DND-41 (cell line): ENCODE measurements around the gene CENPVL3.

ENCODE experiments used
- ATAC-seq: fragments of 200-7000 bp; cut with Tn5 transposase; 3 replicates; pipeline ENCODE4 v1.9.1; 2021; ENCODE audit warnings: low read depth; ENCODE audit not compliant: insufficient read depth
- DNase-seq: peaks from one replicate; pipeline ENCODE4 v3.0.0-alpha.2; 2020
- H2AFZ ChIP-seq: 2 replicates; pipeline ENCODE4 v1.6.0; 2012; ENCODE audit warnings: low read depth, low read length
- H3K27ac ChIP-seq: 2 replicates; pipeline ENCODE4 v1.5.1; 2012; ENCODE audit warnings: low read length, inconsistent platforms
- H3K27me3 ChIP-seq: fragments of 200-600 bp; sonication (generic); 2 replicates; pipeline ENCODE4 v1.6.0; 2012; ENCODE audit warnings: low read length, mild to moderate bottlenecking, inconsistent platforms; ENCODE audit not compliant: insufficient read depth, poor library complexity
- H3K36me3 ChIP-seq: 2 replicates; pipeline ENCODE4 v1.5.1; 2012; ENCODE audit warnings: low read length, inconsistent platforms; ENCODE audit not compliant: insufficient read depth
- H3K4me1 ChIP-seq: 2 replicates; pipeline ENCODE4 v1.5.1; 2012; ENCODE audit warnings: mild to moderate bottlenecking, low read length; ENCODE audit not compliant: insufficient read depth
- H3K4me2 ChIP-seq: 2 replicates; pipeline ENCODE4 v1.6.0; 2012; ENCODE audit warnings: mild to moderate bottlenecking, moderate library complexity, low read length, inconsistent platforms; ENCODE audit not compliant: insufficient read depth
- H3K4me3 ChIP-seq, 2 experiments: fragments of 200-600 bp in 1 of 2; shearing (Covaris generic) in 1 of 2; 2 replicates each; pipeline ENCODE4 v1.5.1; 2012 to 2016; ENCODE audit warnings: inconsistent platforms in 2 of 2, low read length in 2 of 2, mild to moderate bottlenecking in 2 of 2, low read depth in 1 of 2, moderate library complexity in 1 of 2
- H3K79me2 ChIP-seq: 2 replicates; pipeline ENCODE4 v1.6.0; 2012; ENCODE audit warnings: low read length, inconsistent platforms; ENCODE audit not compliant: insufficient read depth
- H3K9ac ChIP-seq: 2 replicates; pipeline ENCODE4 v1.6.0; 2012; ENCODE audit warnings: low read depth, mild to moderate bottlenecking, inconsistent platforms, low read length, moderate library complexity
- H3K9me3 ChIP-seq: 2 replicates; pipeline ENCODE4 v1.5.1; 2012; ENCODE audit warnings: low read length, moderate library complexity, mild to moderate bottlenecking, inconsistent platforms; ENCODE audit not compliant: insufficient read depth, severe bottlenecking
- H4K20me1 ChIP-seq: 2 replicates; pipeline ENCODE4 v1.6.0; 2012; ENCODE audit warnings: low read length; ENCODE audit not compliant: insufficient read depth
- CTCF ChIP-seq: IDR thresholded peaks from 2 replicates; pipeline ENCODE4 v1.5.1; 2012; ENCODE audit warnings: borderline replicate concordance, low read length, moderate library complexity, mild to moderate bottlenecking; ENCODE audit not compliant: poor library complexity, severe bottlenecking; ENCODE audit errors: extremely low read depth
- EZH2 ChIP-seq: IDR thresholded peaks from 3 replicates; pipeline ENCODE4 v1.6.1; 2012; ENCODE audit warnings: borderline replicate concordance, low read depth, mild to moderate bottlenecking, moderate library complexity, low read length, inconsistent platforms; ENCODE audit not compliant: severe bottlenecking

CENPVL3 gene

DNA sequence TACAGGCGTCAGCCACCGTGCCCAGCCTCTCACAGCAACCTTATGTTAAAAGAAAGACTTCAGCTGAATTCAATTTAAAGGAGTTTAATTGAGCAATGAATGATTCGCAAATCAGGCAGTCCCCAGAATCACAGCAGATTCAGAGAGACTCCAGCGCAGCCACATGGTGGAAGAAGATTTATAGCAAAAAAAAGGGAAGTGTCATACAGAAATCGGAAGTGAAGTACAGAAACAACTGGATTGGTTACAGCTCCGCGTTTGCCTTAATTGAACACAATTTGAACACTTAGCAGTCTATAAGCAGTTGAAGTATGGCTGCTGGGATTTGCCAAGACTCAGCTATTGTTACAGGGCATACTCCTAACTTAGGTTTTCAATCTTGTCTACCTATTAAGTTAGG, 19.8 kb downstream of the CENPVL3 start:
- ATAC-seq (no peak), DNase-seq (no peak)
- Histone ChIP-seq H3K4me2 (no peak overlapping the region), H3K27ac (no peak overlapping the region), H3K4me1 (no peaks in the 10 kb centered on the region), H2AFZ (no peak overlapping the region), H3K27me3 (no peaks in the 10 kb centered on the region), H3K36me3 (no peaks in the 10 kb centered on the region), H4K20me1 (no peaks in the 10 kb centered on the region), H3K4me3 (no peak overlapping the region), H3K79me2 (no peaks in the 10 kb centered on the region), H3K9me3 (no peaks in the 10 kb centered on the region), H3K9ac (no peak overlapping the region)
- TF ChIP-seq CTCF = no peak

GRCh38 chrX:51571874-51572273, 46.8 kb downstream of the CENPVL3 start:
- ATAC-seq (no peak), DNase-seq (no peak)
- H2AFZ ChIP-seq = no peak overlapping the region
- no peak overlapping the region for H3K27ac ChIP-seq
- H3K9ac ChIP-seq = no peak overlapping the region
- no peak overlapping the region for H3K4me3 ChIP-seq
- H4K20me1 ChIP-seq = no peaks in the 10 kb centered on the region
- no peaks in the 10 kb centered on the region for H3K4me1 ChIP-seq
- H3K36me3 ChIP-seq = no peaks in the 10 kb centered on the region
- H3K4me2 ChIP-seq = no peak overlapping the region
- no peaks in the 10 kb centered on the region for H3K79me2 ChIP-seq
- H3K27me3 ChIP-seq = no peaks in the 10 kb centered on the region
- TF ChIP-seq EZH2 = no peak
- no peak for TF ChIP-seq CTCF
- no peaks in the 10 kb centered on the region for H3K9me3 ChIP-seq

GRCh38 chrX:51569561-51569960, 49.2 kb downstream of the CENPVL3 start:
- no peak for DNase-seq
- TF ChIP-seq CTCF = no peak
- TF ChIP-seq EZH2 = no peak
- no peaks in the 10 kb centered on the region for H3K4me1 ChIP-seq
- H3K27me3 ChIP-seq = no peaks in the 10 kb centered on the region
- H3K9ac ChIP-seq = no peak overlapping the region
- no peaks in the 10 kb centered on the region for H3K9me3 ChIP-seq
- H2AFZ ChIP-seq = no peak overlapping the region
- no peak overlapping the region for H3K4me2 ChIP-seq
- no peak overlapping the region for H3K4me3 ChIP-seq
- H3K79me2 ChIP-seq = no peaks in the 10 kb centered on the region
- H3K36me3 ChIP-seq = no peaks in the 10 kb centered on the region
- no peak for ATAC-seq
- H3K27ac ChIP-seq = no peak overlapping the region
- no peaks in the 10 kb centered on the region for H4K20me1 ChIP-seq

DNA sequence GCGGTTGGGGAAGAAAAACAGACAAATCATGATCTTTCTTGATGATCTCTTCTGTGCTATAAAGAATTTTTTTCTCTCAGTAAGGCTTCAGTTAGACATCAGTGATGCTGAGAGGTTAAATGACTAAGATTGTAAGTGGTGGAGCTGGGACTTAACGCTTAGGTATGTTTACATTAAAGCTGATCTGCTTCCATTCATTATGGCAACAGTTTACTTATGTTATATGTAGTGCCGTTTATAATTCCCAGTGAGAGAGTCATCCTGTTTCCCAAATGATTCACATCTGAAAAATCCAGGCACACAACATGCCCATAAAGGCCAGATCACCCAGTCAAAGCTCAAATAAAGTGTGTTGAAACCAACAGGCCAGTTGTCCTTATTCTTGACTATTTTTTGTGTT, 50.1 kb downstream of the CENPVL3 start:
- Histone ChIP-seq H3K79me2 (no peaks in the 10 kb centered on the region), H3K9ac (no peak overlapping the region), H3K36me3 (no peaks in the 10 kb centered on the region), H3K27ac (no peak overlapping the region), H3K4me1 (no peaks in the 10 kb centered on the region), H3K4me3 (no peak overlapping the region), H2AFZ (no peak overlapping the region), H4K20me1 (no peaks in the 10 kb centered on the region), H3K4me2 (no peak overlapping the region), H3K27me3 (no peaks in the 10 kb centered on the region), H3K9me3 (no peaks in the 10 kb centered on the region)
- no peak for ATAC-seq
- TF ChIP-seq CTCF = no peak
- no peak for TF ChIP-seq EZH2
- DNase-seq = no peak
